Ovary (tissue), 9 donors: Measurements from ENCODE around the gene PHACTR3. TPM values are rescaled to one million over a fixed set of nuclear protein-coding genes. Genes with fewer than 3 reads are reported as not detected.

Source experiments
- DNase-seq, 5 donors: peaks; one replicate each; pipeline ENCODE4 v3.0.0-alpha.2; 2019 to 2020
- H3K27ac ChIP-seq, 2 donors: fragments of 200-600 bp; one replicate each; pipeline versions ENCODE4 v1.5.1 to v1.8.0; 2019 to 2022
- H3K27me3 ChIP-seq: fragments of 200-600 bp; one replicate; pipeline ENCODE4 v1.8.0; 2022
- H3K36me3 ChIP-seq: fragments of 200-600 bp; sonication (generic); one replicate; pipeline ENCODE4 v1.5.1; 2019
- H3K4me1 ChIP-seq: one replicate; pipeline ENCODE4 v1.8.1; 2013; ENCODE audit warnings: mild to moderate bottlenecking, moderate library complexity; ENCODE audit not compliant: insufficient read depth
- H3K4me3 ChIP-seq: fragments of 200-600 bp; sonication (generic); one replicate; pipeline ENCODE4 v1.5.1; 2017
- H3K9me3 ChIP-seq, 2 donors: fragments of 200-600 bp in 1 of 2; sonication (generic) in 1 of 2; one replicate each; pipeline versions ENCODE4 v1.5.1 to v1.8.1; 2013 to 2019; ENCODE audit warnings: mild to moderate bottlenecking in 1 of 2, moderate library complexity in 1 of 2
- CTCF ChIP-seq, 3 donors: fragments of 450-650 bp in 2 of 3; fragments of 200-600 bp in 1 of 3; IDR thresholded peaks; one replicate each; pipeline versions ENCODE4 v1.5.1 to v1.8.0; 2016 to 2022; ENCODE audit warnings: antibody characterized with exemption in 3 of 3, mild to moderate bottlenecking in 1 of 3
- EP300 ChIP-seq: sonication (generic); formaldehyde crosslinking; IDR thresholded peaks from one replicate; pipeline ENCODE4 v1.6.1; 2017; ENCODE audit warnings: antibody characterized with exemption
- POLR2A ChIP-seq: fragments of 450-650 bp; IDR thresholded peaks from one replicate; pipeline ENCODE4 v1.6.1; 2017; ENCODE audit warnings: antibody characterized with exemption, mild to moderate bottlenecking, moderate library complexity
- WGBS, 3 donors: extraction: QIAGEN DNeasy Blood & Tissue Kit in 1 of 3; methylation state at CpG; one replicate each; pipeline versions ENCODE4 v1.1.5 to v1.1.7; 2013 to 2017; 5-methylcytosine and 5-hydroxymethylcytosine counted together
- intact Hi-C, 4 donors: fragments of 100-400 bp; cut with DNase I; formaldehyde crosslinking; loops; one replicate each; pipeline versions ENCODE4 v1.11.0 to v1.15.1; 2022 to 2023
- polyA plus RNA-seq, 2 donors: library from polyadenylated mRNA; stranded (reverse); fragments of 200-250 nt in 1 of 2; fragments of 350-450 nt in 1 of 2; fragmentation: Illumina TruSeq in 1 of 2; extraction: RNeasy Lipid Tissue Mini Kit (QIAGEN cat#74804) in 1 of 2; gene quantifications; one replicate each; pipeline ENCODE4 v1.2.3, GENCODE V29; 2013 to 2014
- total RNA-seq, 7 donors: library from RNA; depleted of rRNA in 2 of 7; stranded (reverse); fragments of >200 nt in 2 of 7; fragmentation: NEBNext Ultra II Directional in 3 of 7; extraction: Animal tissue kit (Norgen Biotek cat#: 25700) in 3 of 7; gene quantifications; one replicate each; pipeline versions ENCODE4 v1.1.0 to v1.2.4, GENCODE V29; 2016 to 2023
- donor health status: DM: no; HTN: no; CAD: no; lungs with moderate emphysema.
- donor health status: DM: no; HTN: no; CAD: no.
- donor health status: Bipolar disorder and iron deficiency.
- donor health status: DM: yes; HTN: yes; CAD: no.
- donor health status: DM: no; HTN: no; CAD: no.
- donor health status: DM: yes; HTN: yes; CAD: no.

PHACTR3 gene
- total and polyA plus RNA-seq, 9 donors = 5.7 to 19.0 (median 9.1) TPM

- 71 to 81% (median 76%) methylated on average over 2 of the region's 2 CpGs for WGBS, 3 donors
- no peak for DNase-seq
- intact Hi-C loops = no loop called here
Measured at GRCh38 chr20:59787538-59787890, 183.2 kb downstream of the PHACTR3 start.

GRCh38 chr20:59788196-59788735 is 183.9 kb downstream of the PHACTR3 start:
- H3K27ac ChIP-seq = no peak overlapping the region

More at GRCh38 chr20:59787538-59787890, 183.2 kb downstream of the PHACTR3 start:
- Histone ChIP-seq H3K9me3 (no peaks in the 10 kb centered on the region), H3K27me3 (no peaks in the 10 kb centered on the region), H3K4me1 (no peaks in the 10 kb centered on the region), H3K36me3 (no peaks in the 10 kb centered on the region), H3K27ac (no peak overlapping the region), H3K4me3 (no peak overlapping the region)
- TF ChIP-seq POLR2A (no peak), EP300 (no peak), CTCF (IDR thresholded peaks at IDR 0.05) (no peak)

GRCh38 chr20:59788811-59789397 is 184.6 kb downstream of the PHACTR3 start:
- H3K9me3 ChIP-seq = no peaks in the 10 kb centered on the region
- no peaks in the 10 kb centered on the region for H3K4me1 ChIP-seq
- WGBS, 3 donors = 78 to 88% (median 82%) methylated on average over 7 of the region's 7 CpGs
- no peak for DNase-seq
- H3K27me3 ChIP-seq = no peaks in the 10 kb centered on the region
- intact Hi-C loops = no loop called here
- no peaks in the 10 kb centered on the region for H3K36me3 ChIP-seq
- no peak for TF ChIP-seq POLR2A
- no peak for TF ChIP-seq CTCF (IDR thresholded peaks at IDR 0.05)
- no peak for TF ChIP-seq EP300
- H3K4me3 ChIP-seq = no peak overlapping the region
- H3K27ac ChIP-seq = no peak overlapping the region

More at GRCh38 chr20:59788196-59788735, 183.9 kb downstream of the PHACTR3 start:
- H3K4me3 ChIP-seq = no peak overlapping the region
- intact Hi-C loops = no loop called here
- H3K9me3 ChIP-seq = no peaks in the 10 kb centered on the region
- no peak for TF ChIP-seq POLR2A
- TF ChIP-seq CTCF (IDR thresholded peaks at IDR 0.05) = no peak
- no peak for TF ChIP-seq EP300
- DNase-seq = no peak
- no peaks in the 10 kb centered on the region for H3K4me1 ChIP-seq
- H3K27me3 ChIP-seq = no peaks in the 10 kb centered on the region
- no peaks in the 10 kb centered on the region for H3K36me3 ChIP-seq
- WGBS, 3 donors = 66 to 72% (median 70%) methylated on average over 8 of the region's 8 CpGs

- Histone ChIP-seq H3K27ac (no peak overlapping the region), H3K36me3 (no peaks in the 10 kb centered on the region), H3K27me3 (no peaks in the 10 kb centered on the region), H3K4me1 (no peaks in the 10 kb centered on the region), H3K9me3 (no peaks in the 10 kb centered on the region), H3K4me3 (no peak overlapping the region)
- TF ChIP-seq EP300 = no peak
- no peak for TF ChIP-seq CTCF (IDR thresholded peaks at IDR 0.05)
- no peak for TF ChIP-seq POLR2A
- DNase-seq = no peak
- intact Hi-C loops = no loop called here
- 44 to 52% (median 48%) methylated on average over 2 of the region's 2 CpGs for WGBS, 3 donors
Measured at GRCh38 chr20:59789686-59790085, 185.3 kb downstream of the PHACTR3 start.
